ENCODE measurements around the gene ZXDC.

Gene ZXDC

GRCh38 chr3:126422571-126423091 is 53.1 kb downstream of the ZXDC start:
- DNase-seq (ENCODE audit: low read depth in 1 of 2, low spot score in 1 of 2): no peak
- Histone ChIP-seq H3K4me3 (replicated peaks; ENCODE audit: insufficient read depth, low read length) (no peak overlapping the region), H3K27me3 (ENCODE audit: insufficient read depth, poor library complexity, severe bottlenecking) (no peaks in the 10 kb centered on the region), H3K27ac (replicated peaks) (no peak overlapping the region)
- TF ChIP-seq SPI1 (IDR thresholded peaks at IDR 0.05; ENCODE audit: borderline replicate concordance, low read depth): no peak
- TF ChIP-seq CTCF (IDR thresholded peaks at IDR 0.05; ENCODE audit: insufficient read depth, low read length): no peak
- TF ChIP-seq GABPA (IDR thresholded peaks at IDR 0.05; ENCODE audit: low read depth): no peak
- no peak for TF ChIP-seq REST (IDR thresholded peaks at IDR 0.05; ENCODE audit: insufficient replicate concordance, low read depth)
- no peak for TF ChIP-seq POLR2AphosphoS5 (IDR thresholded peaks at IDR 0.05; ENCODE audit: low read depth)

- H3K4me3 ChIP-seq (replicated peaks; ENCODE audit: insufficient read depth, low read length): no peak overlapping the region
- no peak for TF ChIP-seq CTCF (IDR thresholded peaks at IDR 0.05; ENCODE audit: insufficient read depth, low read length)
- TF ChIP-seq REST (IDR thresholded peaks at IDR 0.05; ENCODE audit: insufficient replicate concordance, low read depth): no peak
- no peak for TF ChIP-seq SPI1 (IDR thresholded peaks at IDR 0.05; ENCODE audit: borderline replicate concordance, low read depth)
- no peak for TF ChIP-seq GABPA (IDR thresholded peaks at IDR 0.05; ENCODE audit: low read depth)
- DNase-seq (ENCODE audit: low read depth in 1 of 2, low spot score in 1 of 2): no peak
- no peak overlapping the region for H3K27ac ChIP-seq (replicated peaks)
- H3K27me3 ChIP-seq (ENCODE audit: insufficient read depth, poor library complexity, severe bottlenecking): peaks cover 2% of the 10 kb centered on the region
Measured at GRCh38 chr3:126422121-126422520, 53.6 kb downstream of the ZXDC start.

- TF ChIP-seq REST (IDR thresholded peaks at IDR 0.05; ENCODE audit: insufficient replicate concordance, low read depth): no peak
- no peak for TF ChIP-seq CTCF (IDR thresholded peaks at IDR 0.05; ENCODE audit: insufficient read depth, low read length)
- no peak for DNase-seq (ENCODE audit: low read depth in 1 of 2, low spot score in 1 of 2)
- Histone ChIP-seq H3K4me3 (replicated peaks; ENCODE audit: insufficient read depth, low read length) (no peak overlapping the region), H3K27ac (replicated peaks) (no peak overlapping the region), H3K27me3 (ENCODE audit: insufficient read depth, poor library complexity, severe bottlenecking) (peaks cover 6% of the 10 kb centered on the region)
Measured at GRCh38 chr3:126421573-126422119, 54.0 kb downstream of the ZXDC start.
